Kidney (tissue), 14 donors: ENCODE measurements around the gene OBP2A. TPM values are rescaled to one million over a fixed set of nuclear protein-coding genes. Genes with fewer than 3 reads are reported as not detected.

Source experiments
- DNase-seq, 5 donors: peaks; one replicate each; pipeline ENCODE4 v3.0.0-alpha.2; 2013 to 2020
- FAIRE-seq: peaks from 2 replicates; lab custom pipeline; 2012; peaks lifted over from hg19 to GRCh38; lab: Jason Lieb, UNC
- H3K27ac ChIP-seq, 2 donors: one replicate each; pipeline ENCODE4 v1.7.0; 2013; ENCODE audit warnings: low read depth in 2 of 2, low read length in 2 of 2, inconsistent platforms in 1 of 2
- H3K27me3 ChIP-seq: one replicate; pipeline ENCODE4 v1.7.1; 2013; ENCODE audit warnings: low read length, inconsistent platforms; ENCODE audit not compliant: control insufficient read depth, insufficient read depth
- H3K36me3 ChIP-seq, 3 donors: one replicate each; pipeline versions ENCODE4 v1.7.0 to v1.7.1; 2013; ENCODE audit warnings: low read length in 3 of 3, control low read depth in 1 of 3, inconsistent platforms in 1 of 3; ENCODE audit not compliant: insufficient read depth in 3 of 3, control insufficient read depth in 2 of 3
- H3K4me1 ChIP-seq, 3 donors: one replicate each; pipeline versions ENCODE4 v1.7.0 to v1.7.1; 2013; ENCODE audit warnings: low read length in 3 of 3, inconsistent platforms in 1 of 3, low read depth in 1 of 3; ENCODE audit not compliant: control insufficient read depth in 2 of 3, insufficient read depth in 2 of 3
- H3K4me3 ChIP-seq, 3 donors: one replicate each; pipeline versions ENCODE4 v1.7.0 to v1.8.1; 2013; ENCODE audit warnings: low read length in 3 of 3, control low read depth in 1 of 3, inconsistent platforms in 1 of 3
- H3K9ac ChIP-seq, 3 donors: one replicate each; pipeline versions ENCODE4 v1.7.0 to v1.7.1; 2013; ENCODE audit warnings: low read length in 3 of 3, control low read depth in 1 of 3, inconsistent platforms in 1 of 3
- H3K9me3 ChIP-seq, 3 donors: one replicate each; pipeline versions ENCODE4 v1.7.0 to v1.7.1; 2013; ENCODE audit warnings: low read length in 3 of 3, control low read depth in 1 of 3, inconsistent platforms in 1 of 3; ENCODE audit not compliant: control insufficient read depth in 2 of 3, insufficient read depth in 1 of 3
- CTCF ChIP-seq: IDR thresholded peaks from 3 replicates; pipeline ENCODE4 v1.5.1; 2012; ENCODE audit warnings: mild to moderate bottlenecking, moderate library complexity, borderline replicate concordance; ENCODE audit not compliant: insufficient read depth; ENCODE audit errors: extremely low read depth
- intact Hi-C: fragments of 100-400 bp; cut with DNase I; formaldehyde crosslinking; loops from one replicate; pipeline ENCODE4 v1.11.1; 2022
- polyA plus RNA-seq: library from polyadenylated mRNA; stranded (reverse); fragments of 350-450 nt; fragmentation: Illumina TruSeq; extraction: RNeasy Lipid Tissue Mini Kit (QIAGEN cat#74804); gene quantifications from one replicate; pipeline ENCODE4 v1.2.3, GENCODE V29; 2014; ENCODE audit warnings: low read depth, low replicate concordance; ENCODE audit not compliant: insufficient read depth
- total RNA-seq: library from RNA; stranded (reverse); fragmentation: NEBNext Ultra II Directional; extraction: Animal tissue kit (Norgen Biotek cat#: 25700); gene quantifications from one replicate; pipeline ENCODE4 v1.2.1, GENCODE V29; 2021
- donor health status: control.
- donor health status: control.
- donor health status: control.
- donor health status: control.
- donor health status: control.
- donor health status: DM: yes; HTN: yes; CAD: no.
- donor health status: Normal renal cell carcinoma (clear cell type).

The OBP2A gene
- total and polyA plus RNA-seq, 2 donors from 2014 or later = not detected

GRCh38 chr9:135559606-135560005, 13.7 kb downstream of the OBP2A start:
- TF ChIP-seq CTCF = no peak
- Histone ChIP-seq H3K9ac (no peak overlapping the region), H3K4me3 (no peak overlapping the region), H3K36me3 (no peaks in the 10 kb centered on the region), H3K27ac (no peak overlapping the region), H3K9me3 (no peaks in the 10 kb centered on the region), H3K27me3 (no peaks in the 10 kb centered on the region), H3K4me1 (no peaks in the 10 kb centered on the region)
- no peak for FAIRE-seq
- intact Hi-C loops = no loop called here
- no peak for DNase-seq

GRCh38 chr9:135561391-135562234, 15.7 kb downstream of the OBP2A start, which contains the start of gene PAEP:
Gene PAEP (plus strand): TSS chr9:135561756.
- no peak for TF ChIP-seq CTCF
- Histone ChIP-seq H3K9me3 (no peaks in the 10 kb centered on the region), H3K27ac (no peak within 1 kb of the TSS), H3K36me3 (no peaks in the 10 kb centered on the region), H3K4me3 (no peak within 1 kb of the TSS), H3K9ac (no peak within 1 kb of the TSS), H3K27me3 (no peaks in the 10 kb centered on the region), H3K4me1 (no peaks in the 10 kb centered on the region)
- intact Hi-C loops = no loop called here
- no peak for DNase-seq
- FAIRE-seq = no peak

GRCh38 chr9:135562235-135562745, 16.4 kb downstream of the OBP2A start:
- no peak for FAIRE-seq
- H3K4me1 ChIP-seq = no peaks in the 10 kb centered on the region
- DNase-seq = no peak
- H3K9ac ChIP-seq = no peak overlapping the region
- H3K27me3 ChIP-seq = no peaks in the 10 kb centered on the region
- H3K36me3 ChIP-seq = no peaks in the 10 kb centered on the region
- no peak overlapping the region for H3K27ac ChIP-seq
- H3K4me3 ChIP-seq = no peak overlapping the region
- no peak for TF ChIP-seq CTCF
- no peaks in the 10 kb centered on the region for H3K9me3 ChIP-seq
- intact Hi-C loops = no loop called here
